ES-I3 (cell line): ENCODE results near the gene TBX6.

Experiments
- H3K36me3 ChIP-seq: 2 replicates; pipeline ENCODE4 v1.6.1; 2013; ENCODE audit warnings: mild to moderate bottlenecking, low read length, control low read depth, moderate library complexity; ENCODE audit not compliant: insufficient read depth
- H3K4me1 ChIP-seq: 2 replicates; pipeline ENCODE4 v1.6.1; 2013; ENCODE audit warnings: mild to moderate bottlenecking, control low read depth, low read length; ENCODE audit not compliant: insufficient read depth
- H3K9ac ChIP-seq: 2 replicates; pipeline ENCODE4 v1.6.1; 2013; ENCODE audit warnings: low read depth, mild to moderate bottlenecking, low read length, moderate library complexity
- H3K9me3 ChIP-seq: 2 replicates; pipeline ENCODE4 v1.6.1; 2013; ENCODE audit warnings: mild to moderate bottlenecking, low read length, moderate library complexity; ENCODE audit not compliant: control insufficient read depth, insufficient read depth

The TBX6 gene

GRCh38 chr16:30096862-30097563, 5.3 kb upstream of the TBX6 start:
- H3K9me3 ChIP-seq, result peaks cover 19% of the 10 kb centered on the region
- H3K4me1 ChIP-seq, result no peaks in the 10 kb centered on the region
- H3K9ac ChIP-seq, result peak overlapping the region; percentile 52; the same call in 1 of the 2 replicates
- H3K36me3 ChIP-seq, result no peaks in the 10 kb centered on the region

DNA sequence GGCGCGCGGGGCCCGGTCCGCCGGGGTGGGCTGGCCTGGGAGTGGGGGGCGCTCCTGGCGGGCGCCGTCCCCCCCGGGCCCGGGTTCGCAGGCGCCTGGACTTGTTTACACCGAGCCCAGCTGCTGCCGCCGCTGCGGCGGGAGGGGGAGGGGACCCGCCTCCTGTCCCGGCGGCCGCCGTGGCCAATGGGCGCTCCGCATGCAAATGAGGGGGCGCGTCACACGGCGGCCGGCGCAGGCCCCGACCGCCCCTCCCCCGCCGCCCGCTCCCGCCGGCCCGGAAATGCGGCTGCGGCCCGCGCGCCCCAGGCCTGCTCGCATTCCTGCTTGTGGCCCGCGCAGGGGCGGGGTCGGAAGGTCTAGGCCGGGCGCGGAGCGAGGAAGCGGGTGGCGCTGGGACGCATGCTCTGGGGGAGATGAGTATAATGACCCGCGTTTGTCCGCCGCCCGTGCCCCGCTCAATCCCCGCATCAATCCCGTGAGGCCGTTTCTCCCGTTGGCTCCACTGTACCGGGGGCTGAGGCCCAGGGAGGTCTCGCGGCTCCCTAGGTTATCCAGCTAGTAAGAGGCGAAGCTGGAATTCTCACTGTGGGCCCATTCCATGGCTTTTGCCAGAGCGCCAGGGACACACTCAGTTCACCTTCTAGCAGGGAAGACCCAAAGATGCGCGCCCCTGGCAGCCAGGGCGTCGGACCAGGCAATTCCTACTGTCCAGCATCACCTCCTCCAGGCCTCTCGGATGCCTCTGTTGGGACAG, 4.6 kb upstream of the TBX6 start, which contains the start of gene YPEL3:
Gene YPEL3 (minus strand): TSS at position 109 of the 757 bp plus-strand sequence. CDS start 731 bp downstream, outside the sequence.
- no peaks in the 10 kb centered on the region for H3K4me1 ChIP-seq
- H3K9ac ChIP-seq, result peak within 1 kb of the TSS; percentile 52
- no peaks in the 10 kb centered on the region for H3K36me3 ChIP-seq
- peaks cover 19% of the 10 kb centered on the region for H3K9me3 ChIP-seq

- Histone ChIP-seq H3K36me3 (no peaks in the 10 kb centered on the region), H3K9ac (peak overlapping the region; percentile 33; the same call in 1 of the 2 replicates), H3K9me3 (peaks cover 19% of the 10 kb centered on the region), H3K4me1 (0 out of 2 replicates have a peak, but pooled peaks cover under 1% of the 10 kb centered on the region)
Measured at GRCh38 chr16:30095166-30096078, 3.7 kb upstream of the TBX6 start.

DNA sequence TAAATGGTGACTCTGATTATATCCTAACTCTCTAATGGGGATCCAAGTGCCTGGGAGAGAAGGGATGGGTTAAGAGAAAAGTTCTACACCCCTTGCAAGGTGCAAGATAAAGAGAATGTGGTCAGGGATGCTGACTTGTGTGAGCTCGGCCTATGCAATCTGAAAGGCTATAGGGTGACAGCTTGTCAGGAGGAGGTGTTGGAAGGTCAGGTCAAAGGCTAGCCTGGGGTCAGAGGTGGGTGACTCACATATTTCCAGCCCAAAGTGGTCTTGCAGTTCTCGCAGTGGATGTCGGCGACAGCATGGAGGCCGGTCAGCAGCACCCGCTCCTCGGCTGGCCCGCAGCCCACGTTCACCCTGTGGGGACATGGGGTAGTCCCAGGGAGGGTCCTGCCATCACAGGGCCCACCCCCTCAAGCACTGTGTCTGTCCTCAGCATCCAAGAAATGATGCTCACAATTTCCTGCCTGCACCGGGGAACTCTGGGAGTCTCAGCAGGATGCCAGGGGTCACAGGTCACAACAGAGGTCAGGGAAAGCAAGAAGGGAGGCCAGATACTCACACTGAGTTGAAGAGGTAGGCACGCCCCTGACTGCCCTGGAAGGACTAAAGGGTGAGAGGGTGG, 2.9 kb upstream of the TBX6 start:
- Histone ChIP-seq H3K4me1 (0 out of 2 replicates have a peak, but pooled peaks cover 4% of the 10 kb centered on the region), H3K9ac (no peak overlapping the region), H3K36me3 (no peaks in the 10 kb centered on the region), H3K9me3 (peaks cover 19% of the 10 kb centered on the region)

DNA sequence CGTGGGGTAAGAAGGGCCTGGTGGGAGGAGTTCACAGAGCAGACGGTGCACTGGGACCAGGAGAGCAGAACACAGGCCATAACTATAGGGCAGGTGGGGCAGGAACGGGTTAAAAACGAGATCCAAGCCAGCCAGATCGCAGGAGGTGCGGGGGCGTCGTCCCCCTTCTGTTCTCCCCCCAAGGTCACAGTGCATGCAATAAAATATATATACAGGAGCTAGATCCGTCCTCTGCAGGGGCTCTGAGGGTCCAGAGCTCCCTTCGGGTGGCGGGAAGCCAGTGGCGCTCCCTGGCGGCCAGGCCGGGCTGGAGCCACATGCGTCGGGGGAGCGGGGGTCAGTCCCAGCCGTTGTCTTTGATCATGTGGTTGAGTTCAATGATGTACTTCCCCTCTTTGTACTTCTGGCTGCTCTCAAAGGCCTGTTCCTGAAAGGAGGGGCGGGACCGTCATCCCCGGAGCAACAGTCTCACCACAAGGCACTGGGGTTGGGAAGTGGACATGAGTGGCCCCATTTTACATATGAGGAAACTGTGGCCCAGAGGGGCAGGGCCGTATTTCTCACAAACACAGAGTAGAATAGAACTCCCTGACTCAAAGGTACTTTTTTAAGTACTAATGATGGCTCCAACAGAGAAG, 768 bp upstream of the TBX6 start:
- 0 out of 2 replicates have a peak, but pooled peaks cover 4% of the 10 kb centered on the region for H3K4me1 ChIP-seq

DNA sequence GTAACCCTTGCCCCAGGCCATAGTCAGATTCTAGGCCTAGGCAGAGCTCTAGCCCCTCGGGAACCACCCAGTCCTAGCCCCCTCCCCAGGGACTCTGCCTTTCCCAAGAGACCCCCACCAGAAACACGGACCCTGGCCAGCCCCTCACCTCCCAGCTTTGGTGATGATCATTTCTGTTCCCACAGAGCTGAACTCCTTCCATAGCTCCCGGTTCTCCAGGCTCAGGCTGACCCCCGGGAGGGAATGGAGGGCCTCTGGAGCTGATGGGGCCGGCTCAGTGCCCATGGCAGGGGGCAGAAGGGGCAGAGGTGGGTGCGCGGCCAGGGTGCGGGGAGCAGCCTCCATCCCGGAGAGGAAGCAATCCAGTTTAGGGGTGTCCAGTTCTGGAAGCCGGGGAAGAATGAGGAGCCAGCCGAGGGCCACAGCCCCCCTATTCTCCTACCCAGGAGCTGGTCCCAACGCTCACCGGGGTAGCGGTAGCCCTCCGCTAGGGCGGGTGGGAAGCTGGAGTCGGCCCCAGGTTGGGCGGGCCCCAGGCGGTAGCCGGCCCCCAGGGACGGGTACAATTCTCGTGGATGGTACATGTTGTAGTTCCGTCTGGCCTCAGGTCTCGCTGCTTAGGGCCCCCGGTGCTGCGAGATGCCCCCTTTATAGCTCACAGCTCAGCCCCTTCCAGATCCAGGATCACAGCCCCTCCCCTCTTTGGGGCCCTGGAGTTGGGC, 953 bp downstream of the TBX6 start:
- Histone ChIP-seq H3K9me3 (no peaks in the 10 kb centered on the region), H3K4me1 (0 out of 2 replicates have a peak, but pooled peaks cover 4% of the 10 kb centered on the region), H3K9ac (peak overlapping the region; percentile 73), H3K36me3 (no peaks in the 10 kb centered on the region)

More for the DNA sequence above, 768 bp upstream of the TBX6 start:
- no peaks in the 10 kb centered on the region for H3K36me3 ChIP-seq
- peaks cover 9% of the 10 kb centered on the region; the same call in 1 of the 2 replicates for H3K9me3 ChIP-seq
- peak overlapping the region; percentile 73 for H3K9ac ChIP-seq

GRCh38 chr16:30088832-30089624, 2.7 kb downstream of the TBX6 start:
- Histone ChIP-seq H3K9me3 (no peaks in the 10 kb centered on the region), H3K4me1 (0 out of 2 replicates have a peak, but pooled peaks cover 4% of the 10 kb centered on the region), H3K9ac (no peak overlapping the region), H3K36me3 (peaks cover 11% of the 10 kb centered on the region; the same call in 1 of the 2 replicates)

- Histone ChIP-seq H3K4me1 (0 out of 2 replicates have a peak, but pooled peaks cover 4% of the 10 kb centered on the region), H3K9me3 (no peaks in the 10 kb centered on the region), H3K36me3 (peaks cover 13% of the 10 kb centered on the region; the same call in 1 of the 2 replicates), H3K9ac (no peak overlapping the region)
Measured at GRCh38 chr16:30088237-30088831, 3.4 kb downstream of the TBX6 start.

DNA sequence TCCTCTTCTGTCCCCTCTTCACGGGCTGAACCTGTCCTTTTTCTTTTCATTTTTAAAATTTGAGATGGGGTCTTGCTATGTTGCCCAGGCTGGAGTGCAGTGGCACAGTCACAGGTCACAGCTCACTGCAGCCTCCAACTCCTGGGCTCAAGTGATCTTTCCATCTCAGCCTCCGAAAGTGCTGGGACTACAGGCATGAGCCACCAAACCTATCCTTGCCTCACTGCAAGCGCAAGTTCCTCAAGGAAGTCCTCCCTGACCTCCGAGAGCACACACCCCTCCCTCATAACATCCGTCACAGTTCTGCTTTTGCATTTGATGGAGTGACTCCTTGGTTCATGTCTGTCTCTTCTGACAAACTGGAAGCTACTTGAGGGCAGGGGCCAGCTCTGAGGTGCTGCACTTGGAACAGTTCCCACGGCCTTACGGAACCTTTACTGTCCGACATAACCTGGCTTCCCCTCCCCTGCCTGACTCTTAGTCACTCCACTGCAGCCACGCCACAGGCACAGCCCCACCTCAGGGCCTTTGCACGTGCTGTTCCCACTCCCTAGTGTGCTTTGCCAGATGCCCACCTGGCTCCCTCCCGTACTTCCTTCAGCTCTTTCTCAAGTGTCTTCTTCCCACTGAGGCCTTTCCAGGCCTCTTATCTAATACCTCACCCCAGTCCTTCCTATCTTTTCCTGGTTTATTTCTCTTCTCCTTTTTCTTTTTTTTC, 4.4 kb downstream of the TBX6 start:
- Histone ChIP-seq H3K9ac (no peak overlapping the region), H3K36me3 (peaks cover 17% of the 10 kb centered on the region), H3K9me3 (no peaks in the 10 kb centered on the region), H3K4me1 (0 out of 2 replicates have a peak, but pooled peaks cover 4% of the 10 kb centered on the region)

GRCh38 chr16:30086291-30087140, 5.2 kb downstream of the TBX6 start:
- Histone ChIP-seq H3K4me1 (0 out of 2 replicates have a peak, but pooled peaks cover 4% of the 10 kb centered on the region), H3K36me3 (peaks cover 17% of the 10 kb centered on the region), H3K9ac (no peak overlapping the region), H3K9me3 (no peaks in the 10 kb centered on the region)

DNA sequence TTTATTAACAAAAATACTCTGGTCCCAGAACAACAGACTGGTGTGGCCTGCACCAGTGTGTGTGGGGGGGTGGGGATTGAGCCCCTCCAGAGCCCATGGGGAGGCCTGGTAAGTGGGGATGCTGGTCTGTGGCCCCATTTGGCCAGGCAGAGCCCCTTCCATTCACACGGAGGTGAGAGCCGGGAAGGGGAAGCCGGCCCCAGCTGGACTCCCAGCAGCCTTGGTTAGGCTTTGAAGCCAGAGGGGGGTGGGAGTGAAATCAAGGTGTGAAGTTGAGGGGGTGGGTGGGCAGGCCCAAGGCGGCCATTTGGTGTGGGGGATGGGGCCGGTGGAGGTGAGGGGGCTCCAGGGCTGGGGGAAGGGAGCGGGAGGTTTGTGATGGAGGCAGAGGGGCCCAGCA, 5.9 kb downstream of the TBX6 start:
- 0 out of 2 replicates have a peak, but pooled peaks cover 4% of the 10 kb centered on the region for H3K4me1 ChIP-seq
- no peak overlapping the region for H3K9ac ChIP-seq
- peaks cover 24% of the 10 kb centered on the region for H3K36me3 ChIP-seq
- H3K9me3 ChIP-seq, result no peaks in the 10 kb centered on the region
